MCF 10A (cell line): Measurements from ENCODE around the gene LRRC74A. TPM values are rescaled to one million over a fixed set of nuclear protein-coding genes. Genes with fewer than 3 reads are reported as not detected.

ENCODE experiments used
- BruUV-seq: library from RNA; stranded (reverse); fragments of 400-500 nt; replicated peaks from 2 replicates; lab custom pipeline; 2021; lab: Mats Ljungman, UMichigan
- CTCF ChIA-PET: fragments of 300-600 bp; sonication (Branson Sonifier 250); formaldehyde crosslinking; extraction: SDS; loops from one replicate; lab custom pipeline; 2021; ENCODE audit warnings: antibody characterized with exemption, inconsistent platforms; lab: Yijun Ruan, JAX
- POLR2A ChIA-PET: fragments of 300-600, 350-650 bp; sonication (Branson Sonifier 250); formaldehyde crosslinking; extraction: SDS; loops from one replicate; lab custom pipeline; 2020; ENCODE audit warnings: antibody characterized with exemption, inconsistent platforms; lab: Yijun Ruan, JAX
- DNase-seq: peaks from one replicate; pipeline ENCODE4 v3.0.0-alpha.2; 2018; ENCODE audit not compliant: unreplicated experiment
- H3K27ac Mint-ChIP-seq: one replicate; pipeline ENCODE4 v1.8.0; 2022; ENCODE audit warnings: mild to moderate bottlenecking, low read depth, mixed read lengths; ENCODE audit not compliant: unreplicated experiment
- H3K27me3 Mint-ChIP-seq: one replicate; pipeline ENCODE4 v1.8.0; 2022; ENCODE audit warnings: mixed read lengths; ENCODE audit not compliant: insufficient read depth, unreplicated experiment
- H3K36me3 Mint-ChIP-seq: one replicate; pipeline ENCODE4 v1.8.0; 2022; ENCODE audit warnings: mild to moderate bottlenecking, moderate library complexity, mixed read lengths; ENCODE audit not compliant: insufficient read depth, unreplicated experiment
- H3K4me1 Mint-ChIP-seq: one replicate; pipeline ENCODE4 v1.8.0; 2022; ENCODE audit warnings: mixed read lengths; ENCODE audit not compliant: insufficient read depth, unreplicated experiment
- H3K4me3 Mint-ChIP-seq: one replicate; pipeline ENCODE4 v1.8.0; 2022; ENCODE audit warnings: mild to moderate bottlenecking, moderate library complexity, mixed read lengths; ENCODE audit not compliant: unreplicated experiment
- H3K9me3 Mint-ChIP-seq: one replicate; pipeline ENCODE4 v1.8.0; 2022; ENCODE audit warnings: mixed read lengths; ENCODE audit not compliant: unreplicated experiment
- intact Hi-C: fragments of 100-400 bp; cut with micrococcal nuclease; formaldehyde crosslinking; loops from 2 replicates; pipeline ENCODE4 v1.14.1; 2022
- total RNA-seq: library from RNA; stranded (reverse); gene quantifications from 2 replicates; pipeline ENCODE4 v1.2.3, GENCODE V29; 2022
- TF ChIP-seq, protein P1 (sequence below): fragments of 200-600 bp; IDR thresholded peaks from one replicate; pipeline ENCODE4 v1.8.0; 2022; ENCODE audit warnings: antibody characterized with exemption, mild to moderate bottlenecking; ENCODE audit not compliant: unreplicated experiment

The LRRC74A gene
- total RNA-seq, 1 experiment from 2014 or later = not detected

DNA sequence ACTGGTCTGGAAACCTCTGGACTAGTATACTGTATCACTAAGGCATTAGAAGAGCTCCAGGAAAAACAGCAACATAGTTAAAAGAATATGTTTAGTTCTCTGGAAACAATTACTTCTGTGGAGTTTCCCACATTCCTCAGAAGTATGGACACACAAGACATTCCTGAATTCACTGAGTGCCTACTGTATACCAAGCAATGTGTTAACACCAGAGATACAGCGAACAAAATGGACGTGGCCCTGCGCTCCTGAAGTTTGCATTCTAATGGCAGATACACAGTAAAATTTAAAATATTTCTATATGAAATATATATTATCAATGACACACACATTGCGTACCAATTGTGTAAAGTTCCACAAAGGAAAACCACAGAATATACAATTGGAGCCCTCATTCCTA is 14.6 kb upstream of the LRRC74A start:
- H3K9me3 Mint-ChIP-seq = no peaks in the 10 kb centered on the region
- H3K27me3 Mint-ChIP-seq = no peaks in the 10 kb centered on the region
- peak overlapping the region; percentile 91 for H3K27ac Mint-ChIP-seq
- ChIA-PET POLR2A (interaction anchor here (0.6 to 2.5 kb wide), 17 partner anchors 9 to 1244 kb away, joined by 3 to 15 read pairs (median 4); partner anchors contain the start of genes AHSA1, CIPC, GPATCH2L and IRF2BPL), CTCF (interaction anchor here (0.5 to 4.3 kb wide), 11 partner anchors 26 to 612 kb away, joined by 3 to 68 read pairs (median 4); no protein-coding TSS in a partner anchor)
- peaks cover 21% of the 10 kb centered on the region for H3K36me3 Mint-ChIP-seq
- intact Hi-C loops = loop anchor here (1.0 kb wide), 1 partner anchor 101 kb away; no protein-coding TSS in a partner anchor
- peaks cover 14% of the 10 kb centered on the region for H3K4me1 Mint-ChIP-seq
- DNase-seq = peak; percentile 13
- TF ChIP-seq, protein P1, sequence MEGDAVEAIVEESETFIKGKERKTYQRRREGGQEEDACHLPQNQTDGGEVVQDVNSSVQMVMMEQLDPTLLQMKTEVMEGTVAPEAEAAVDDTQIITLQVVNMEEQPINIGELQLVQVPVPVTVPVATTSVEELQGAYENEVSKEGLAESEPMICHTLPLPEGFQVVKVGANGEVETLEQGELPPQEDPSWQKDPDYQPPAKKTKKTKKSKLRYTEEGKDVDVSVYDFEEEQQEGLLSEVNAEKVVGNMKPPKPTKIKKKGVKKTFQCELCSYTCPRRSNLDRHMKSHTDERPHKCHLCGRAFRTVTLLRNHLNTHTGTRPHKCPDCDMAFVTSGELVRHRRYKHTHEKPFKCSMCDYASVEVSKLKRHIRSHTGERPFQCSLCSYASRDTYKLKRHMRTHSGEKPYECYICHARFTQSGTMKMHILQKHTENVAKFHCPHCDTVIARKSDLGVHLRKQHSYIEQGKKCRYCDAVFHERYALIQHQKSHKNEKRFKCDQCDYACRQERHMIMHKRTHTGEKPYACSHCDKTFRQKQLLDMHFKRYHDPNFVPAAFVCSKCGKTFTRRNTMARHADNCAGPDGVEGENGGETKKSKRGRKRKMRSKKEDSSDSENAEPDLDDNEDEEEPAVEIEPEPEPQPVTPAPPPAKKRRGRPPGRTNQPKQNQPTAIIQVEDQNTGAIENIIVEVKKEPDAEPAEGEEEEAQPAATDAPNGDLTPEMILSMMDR = no peak
- H3K4me3 Mint-ChIP-seq = peak overlapping the region; percentile 97
- no TSS peak for BruUV-seq

DNA sequence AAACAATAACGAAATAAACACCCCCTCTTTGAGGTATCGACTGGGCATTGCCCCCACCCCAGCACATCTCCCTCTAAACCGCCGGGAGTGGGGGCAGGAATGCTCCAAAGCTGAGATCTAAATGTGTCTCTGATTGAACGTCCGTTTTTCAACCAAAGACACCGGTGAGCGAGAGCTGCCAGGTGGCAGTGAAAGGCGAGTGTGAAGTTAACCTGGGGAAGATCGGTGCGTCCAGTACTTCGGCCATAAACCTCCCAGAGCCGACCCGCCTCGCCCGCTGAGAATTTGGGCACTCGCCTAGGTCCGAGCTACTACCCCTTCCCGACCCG is 14.2 kb upstream of the LRRC74A start:
- peak; percentile 38 for DNase-seq
- H3K27ac Mint-ChIP-seq = peak overlapping the region; percentile 91
- CTCF ChIA-PET = interaction anchor here (1.1 to 4.3 kb wide), 4 partner anchors 27 to 102 kb away, joined by 5 to 68 read pairs (median 8); no protein-coding TSS in a partner anchor
- H3K4me3 Mint-ChIP-seq = peak overlapping the region; percentile 97
- POLR2A ChIA-PET = interaction anchor here (0.7 to 2.5 kb wide), 17 partner anchors 10 to 851 kb away, joined by 3 to 15 read pairs (median 4); partner anchors contain the start of genes AHSA1, CIPC, GPATCH2L and IRF2BPL
- peaks cover 14% of the 10 kb centered on the region for H3K4me1 Mint-ChIP-seq
- TSS peak; percentile 57 for BruUV-seq
- H3K9me3 Mint-ChIP-seq = no peaks in the 10 kb centered on the region
- intact Hi-C loops = no loop called here
- H3K27me3 Mint-ChIP-seq = no peaks in the 10 kb centered on the region
- H3K36me3 Mint-ChIP-seq = peaks cover 17% of the 10 kb centered on the region
- TF ChIP-seq, protein P1 = no peak

DNA sequence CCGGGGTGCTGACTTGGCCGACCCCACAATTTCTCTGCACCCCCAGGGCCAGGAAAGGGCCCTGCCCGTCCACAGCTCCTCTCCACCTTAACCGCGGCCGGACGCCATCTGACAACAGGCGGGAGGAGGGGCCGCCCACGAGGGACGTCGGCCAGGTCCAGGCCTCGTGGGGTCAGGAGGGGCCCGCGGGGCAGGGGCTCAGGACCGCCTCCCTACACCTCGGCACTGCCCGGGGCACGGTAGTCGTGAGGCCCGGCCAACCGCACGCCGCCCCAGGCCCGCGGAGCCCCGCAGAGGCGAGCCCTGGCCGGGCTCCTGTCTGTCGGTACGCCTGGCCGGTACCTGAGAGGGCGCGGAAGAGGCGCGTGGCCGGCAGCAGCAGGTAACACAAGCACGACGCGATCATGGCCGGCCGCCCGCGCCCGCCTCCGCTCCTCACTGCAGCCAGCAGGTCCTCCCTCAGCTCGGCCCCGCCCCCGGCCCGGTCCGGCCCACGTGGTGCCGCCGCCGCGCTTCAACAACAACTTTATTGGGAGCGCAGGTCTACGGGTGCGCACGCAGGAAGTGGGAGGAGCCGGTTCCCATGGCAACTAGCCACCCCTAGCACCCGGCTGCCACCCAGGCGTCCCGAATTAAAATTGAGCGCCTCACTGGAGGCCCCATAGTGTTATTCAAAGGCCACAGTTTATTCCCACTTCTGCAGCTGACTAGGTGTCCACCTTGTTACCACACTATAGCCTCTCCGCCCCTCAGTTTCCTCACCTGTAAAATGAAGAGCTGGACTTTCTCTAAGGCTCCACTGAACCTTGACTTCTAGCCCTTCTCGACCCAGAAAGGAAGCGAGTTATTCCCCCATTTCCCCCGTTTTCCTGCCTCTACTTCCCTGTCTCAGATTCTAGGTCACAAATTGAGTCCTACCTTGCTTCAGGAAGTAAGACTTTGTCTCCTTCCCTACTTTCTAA is 13.5 kb upstream of the LRRC74A start, which contains the start of gene ANGEL1:
ANGEL1 (minus strand) TSS at position 461 of the 962 bp plus-strand sequence; CDS start at position 406, 55 bp downstream.
- Mint-ChIP-seq H3K4me1 (peaks cover 14% of the 10 kb centered on the region), H3K27ac (peak within 1 kb of the TSS; percentile 91), H3K27me3 (no peaks in the 10 kb centered on the region), H3K36me3 (peaks cover 10% of the 10 kb centered on the region), H3K9me3 (no peaks in the 10 kb centered on the region), H3K4me3 (peak within 1 kb of the TSS; percentile 97)
- ChIA-PET POLR2A (interaction anchor here (0.7 to 2.5 kb wide), 19 partner anchors 17 to 850 kb away, joined by 3 to 15 read pairs (median 4); partner anchors contain the start of genes AHSA1, CIPC, GPATCH2L and IRF2BPL), CTCF (interaction anchor here (0.6 to 4.3 kb wide), 5 partner anchors 28 to 423 kb away, joined by 3 to 68 read pairs (median 5); no protein-coding TSS in a partner anchor)
- TF ChIP-seq, protein P1 = no peak
- BruUV-seq = no TSS peak
- intact Hi-C loops = no loop called here
- DNase-seq = peak; percentile 96
